ENCODE data around the gene CNDP1.

GRCh38 chr18:74509856-74510769 lies 24.2 kb upstream of the CNDP1 start:
- TF ChIP-seq POLR2A (IDR thresholded peaks at IDR 0.05) (no peak), CTCF (IDR thresholded peaks at IDR 0.05) (no peak)

Measured in lower leg skin (tissue), 3 donors.